Urothelium cell line (cell line): ENCODE results near the gene MAN2B2.

Source experiments
- DNase-seq: peaks from one replicate; pipeline ENCODE4 v3.0.0; 2011; ENCODE audit warnings: low spot score, mixed read lengths
- FAIRE-seq: peaks from 2 replicates; lab custom pipeline; 2011; peaks lifted over from hg19 to GRCh38; lab: Jason Lieb, UNC

Gene MAN2B2

GRCh38 chr4:6574747-6575502 is at the start of gene MAN2B2:
Gene MAN2B2 (plus strand): TSS chr4:6575189. CDS start chr4:6575211, 22 bp downstream.
- DNase-seq, result peak; percentile 95
- FAIRE-seq, result no peak

- DNase-seq (no peak), FAIRE-seq (no peak)
Observed at GRCh38 chr4:6525474-6525873, 49.5 kb upstream of the MAN2B2 start.

GRCh38 chr4:6526156-6526555 is 48.8 kb upstream of the MAN2B2 start:
- no peak for FAIRE-seq

DNA sequence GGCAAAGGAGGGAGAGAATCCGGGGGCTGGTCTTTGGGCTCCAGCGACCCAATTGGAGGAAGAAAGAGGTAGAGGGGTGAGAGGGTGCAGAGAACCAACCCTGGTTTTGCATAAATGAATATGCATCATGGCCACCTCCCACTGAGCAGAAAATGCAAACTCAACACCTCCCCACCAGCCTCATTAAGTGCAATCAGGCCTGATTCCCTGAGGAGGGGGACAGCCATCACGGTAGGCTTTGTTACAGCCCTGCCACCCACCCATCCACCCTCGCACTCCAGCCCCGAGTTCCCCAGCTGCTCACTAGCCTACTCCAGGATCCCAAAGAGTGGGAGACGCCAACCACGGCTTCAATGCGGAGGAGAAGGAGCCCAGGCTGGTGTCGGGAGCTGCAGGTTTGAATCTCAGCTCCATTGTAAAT is 48.3 kb upstream of the MAN2B2 start:
- DNase-seq (no peak), FAIRE-seq (no peak)

More at GRCh38 chr4:6526156-6526555, 48.8 kb upstream of the MAN2B2 start:
- no peak for DNase-seq

- DNase-seq (peak; percentile 18), FAIRE-seq (no peak)
Observed at GRCh38 chr4:6527259-6527658, 47.7 kb upstream of the MAN2B2 start.

DNA sequence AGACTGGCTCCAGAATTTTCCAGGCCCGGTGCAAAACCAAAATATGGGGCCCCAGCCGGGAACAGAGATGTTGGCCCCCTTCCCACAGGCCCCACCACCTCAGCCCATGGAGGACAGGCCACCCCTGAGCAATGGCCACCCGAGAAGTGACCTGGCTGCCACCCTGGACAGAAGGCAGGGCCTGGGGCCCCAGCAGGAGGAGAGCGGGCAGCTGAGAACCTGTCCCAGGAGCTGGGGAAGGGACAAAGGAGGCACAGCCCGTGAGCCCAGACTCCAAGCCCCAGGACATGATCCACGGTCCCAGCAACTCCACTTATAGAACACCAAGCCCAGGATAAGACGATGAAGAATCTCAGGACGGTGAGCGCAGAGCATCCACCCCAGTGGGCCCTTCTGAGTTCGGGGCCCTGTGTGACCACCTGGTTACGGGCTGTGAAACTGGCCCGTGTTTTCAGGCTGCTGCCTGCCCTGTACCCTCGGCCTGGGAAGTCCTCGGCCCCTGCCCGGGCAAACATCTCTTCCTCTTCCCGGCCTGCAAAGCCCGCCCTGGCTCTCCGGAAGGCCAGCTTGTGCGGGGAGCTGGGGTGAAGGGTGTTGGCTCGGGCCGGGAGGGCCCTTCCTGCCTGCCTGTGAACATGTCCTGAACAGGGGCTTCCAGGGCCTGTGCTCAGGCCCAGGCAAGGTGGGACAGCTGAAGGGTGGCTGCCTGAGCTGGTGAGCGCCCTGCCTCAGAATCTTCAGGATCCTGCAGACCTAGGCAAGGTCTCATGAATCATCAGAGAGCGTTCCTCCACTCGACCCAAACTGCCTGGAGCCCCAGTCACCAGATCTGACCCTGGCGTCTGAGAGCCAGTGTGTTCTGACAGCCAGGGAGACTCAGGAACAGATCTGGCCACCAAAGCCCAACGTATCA is 47.0 kb upstream of the MAN2B2 start:
- FAIRE-seq (no peak), DNase-seq (no peak)

GRCh38 chr4:6529021-6529420 is 46.0 kb upstream of the MAN2B2 start:
- FAIRE-seq (no peak), DNase-seq (no peak)

DNA sequence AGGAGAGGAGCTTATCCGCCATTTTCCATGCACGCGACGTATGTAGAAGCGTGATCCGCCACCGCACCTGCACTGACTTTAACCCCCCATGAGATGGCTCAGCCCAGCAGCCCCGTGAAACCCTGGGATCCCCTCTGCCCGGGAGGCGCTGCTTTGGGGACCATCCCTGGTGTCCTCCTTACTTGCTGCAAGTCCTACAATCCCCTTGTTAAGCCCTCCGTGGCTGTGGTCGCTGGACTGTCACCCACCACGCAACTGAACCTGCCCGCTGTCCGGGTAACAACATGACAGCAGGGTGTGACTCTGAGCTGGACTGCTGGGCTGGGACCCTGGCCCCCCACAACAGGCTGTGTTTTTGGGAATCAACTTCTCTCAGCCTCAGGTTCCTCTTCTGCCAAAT is 44.7 kb upstream of the MAN2B2 start:
- FAIRE-seq, result no peak
- no peak for DNase-seq

- no peak for FAIRE-seq
- DNase-seq, result no peak
Observed at GRCh38 chr4:6530964-6531363, 44.0 kb upstream of the MAN2B2 start.

DNA sequence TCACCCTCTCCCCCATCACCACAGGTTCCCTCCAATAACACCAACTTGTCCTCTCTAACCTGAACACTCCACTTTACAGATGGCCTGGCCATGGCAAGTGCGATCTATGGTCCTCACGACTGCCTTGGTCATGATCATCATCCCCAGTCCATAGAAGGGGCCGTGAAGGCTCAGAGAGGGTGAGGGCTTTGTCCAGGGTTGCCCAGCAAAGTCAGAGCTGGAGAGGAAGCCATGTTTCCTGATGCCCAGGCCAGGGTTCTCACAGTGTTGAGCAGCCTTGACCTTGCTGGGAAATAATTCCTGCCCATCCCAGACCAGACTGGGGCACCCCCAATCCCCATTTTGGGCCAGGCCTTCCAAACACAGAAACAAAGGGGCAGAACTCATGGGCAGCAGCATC is 42.9 kb upstream of the MAN2B2 start:
- FAIRE-seq (no peak), DNase-seq (no peak)

GRCh38 chr4:6532658-6533057 is 42.3 kb upstream of the MAN2B2 start:
- DNase-seq (no peak), FAIRE-seq (no peak)

DNA sequence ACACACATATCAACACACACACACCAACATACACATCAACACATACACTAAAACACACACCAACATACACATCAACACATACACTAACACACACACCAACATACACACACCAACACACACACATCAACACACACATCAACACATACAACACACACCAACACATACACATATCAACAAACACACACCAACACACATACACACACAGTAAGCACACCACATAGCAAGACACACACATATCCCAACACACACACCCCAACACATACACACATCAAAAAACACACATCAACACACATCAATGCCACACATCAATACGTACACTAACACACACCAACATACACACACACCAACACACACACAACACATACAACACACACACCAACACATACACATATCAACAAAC is 40.9 kb upstream of the MAN2B2 start:
- DNase-seq (no peak), FAIRE-seq (peak; percentile 99)

GRCh38 chr4:6534618-6535328 is 40.2 kb upstream of the MAN2B2 start:
- DNase-seq (no peak), FAIRE-seq (no peak)

- no peak for FAIRE-seq
- no peak for DNase-seq
Observed at GRCh38 chr4:6535329-6535692, 39.7 kb upstream of the MAN2B2 start.

- FAIRE-seq (no peak), DNase-seq (no peak)
Observed at GRCh38 chr4:6535706-6536105, 39.3 kb upstream of the MAN2B2 start.

- DNase-seq (no peak), FAIRE-seq (no peak)
Observed at GRCh38 chr4:6538111-6538510, 36.9 kb upstream of the MAN2B2 start.

DNA sequence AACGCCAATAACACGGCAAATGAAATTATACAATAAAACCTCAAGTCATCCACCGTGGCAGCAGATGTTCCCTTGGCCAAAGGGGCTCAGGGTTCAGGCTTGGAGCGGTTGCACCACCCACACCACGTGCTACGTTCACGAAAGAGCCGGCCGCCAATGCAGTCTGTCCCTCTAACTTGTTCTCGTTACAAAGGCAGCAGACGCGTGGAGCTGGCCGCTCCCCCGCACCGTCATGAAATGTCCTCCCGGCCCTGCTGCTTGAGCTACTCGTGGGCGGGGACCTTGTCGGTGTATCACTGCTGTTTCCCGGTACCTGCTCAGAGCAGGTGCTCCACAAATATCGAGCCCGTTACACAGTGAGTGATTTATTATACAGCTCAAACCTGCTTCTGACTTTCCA is 36.4 kb upstream of the MAN2B2 start:
- DNase-seq (no peak), FAIRE-seq (no peak)

DNA sequence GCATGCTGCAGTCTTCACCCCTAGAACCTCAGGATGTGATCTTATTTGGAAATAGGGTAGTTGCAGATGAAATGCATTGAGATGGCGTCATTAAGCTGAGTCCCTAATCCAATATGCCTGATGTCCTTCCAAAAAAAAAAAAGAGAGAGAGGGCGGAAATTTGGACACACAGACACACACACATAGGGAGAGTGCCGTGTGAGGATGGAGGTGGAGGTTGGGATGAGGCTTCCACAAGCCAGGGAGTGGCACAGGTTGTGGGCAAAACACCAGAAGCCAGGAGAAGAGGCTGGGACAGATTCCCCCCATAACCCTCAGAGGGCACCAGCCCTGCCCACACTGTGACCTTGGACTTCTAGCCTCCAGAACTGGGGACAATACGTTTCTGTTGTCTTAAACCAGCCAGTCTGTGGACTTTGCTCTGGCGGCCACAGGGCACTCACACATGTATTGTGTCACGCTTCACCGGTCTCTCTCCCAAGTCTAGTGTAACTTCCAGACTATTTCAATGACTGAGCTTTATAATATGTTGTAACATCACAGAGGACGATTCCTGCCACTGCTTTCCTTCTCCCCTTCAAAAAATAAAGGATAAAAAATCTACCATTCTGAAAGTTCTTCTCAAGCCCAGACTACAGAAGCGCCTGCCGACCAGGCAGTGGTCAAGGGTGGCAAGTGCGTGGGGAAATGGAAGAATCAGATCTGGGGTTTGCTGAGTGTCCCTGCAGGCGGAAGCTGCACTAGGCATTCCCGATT is 35.8 kb upstream of the MAN2B2 start:
- no peak for FAIRE-seq
- DNase-seq, result no peak

DNA sequence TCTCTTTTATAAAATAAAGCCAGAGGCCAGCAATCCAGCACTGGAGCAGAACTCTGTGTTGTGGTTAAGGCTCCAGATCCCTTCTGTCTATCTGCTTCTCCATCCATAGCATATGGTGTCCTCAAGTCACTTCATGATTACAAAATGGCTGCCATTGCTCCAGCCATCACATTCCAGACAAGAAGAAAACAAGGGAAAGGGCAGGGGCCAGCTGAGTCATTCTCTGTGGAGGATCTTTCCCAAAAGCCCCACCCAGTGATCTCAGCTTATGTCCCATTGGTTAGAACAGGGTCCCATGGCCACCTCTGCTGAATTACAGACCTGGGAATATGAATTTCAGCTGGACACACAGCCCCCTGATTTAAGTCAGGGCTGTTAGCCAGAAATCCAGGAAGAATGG is 34.1 kb upstream of the MAN2B2 start:
- DNase-seq, result no peak
- FAIRE-seq, result no peak

DNA sequence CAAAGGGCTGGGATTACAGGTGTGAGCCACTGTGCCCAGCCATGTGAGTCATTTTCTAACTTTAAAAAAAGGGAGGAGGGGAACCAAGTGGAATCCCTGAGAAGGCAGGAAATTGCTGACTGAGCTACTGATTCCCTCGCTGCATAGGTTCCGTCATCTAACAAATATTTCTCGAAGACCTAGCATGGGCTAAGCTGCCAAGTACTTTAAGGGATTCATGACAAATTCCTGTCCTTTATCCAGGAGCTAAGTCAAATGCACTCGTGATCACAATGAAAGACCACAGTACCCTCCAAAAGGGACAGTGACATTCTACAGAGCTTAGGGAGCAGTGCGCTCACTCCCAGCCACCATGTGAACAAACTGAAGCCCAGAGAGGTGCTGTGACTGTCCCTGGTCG is 33.2 kb upstream of the MAN2B2 start:
- FAIRE-seq, result no peak
- DNase-seq, result peak; percentile 83

DNA sequence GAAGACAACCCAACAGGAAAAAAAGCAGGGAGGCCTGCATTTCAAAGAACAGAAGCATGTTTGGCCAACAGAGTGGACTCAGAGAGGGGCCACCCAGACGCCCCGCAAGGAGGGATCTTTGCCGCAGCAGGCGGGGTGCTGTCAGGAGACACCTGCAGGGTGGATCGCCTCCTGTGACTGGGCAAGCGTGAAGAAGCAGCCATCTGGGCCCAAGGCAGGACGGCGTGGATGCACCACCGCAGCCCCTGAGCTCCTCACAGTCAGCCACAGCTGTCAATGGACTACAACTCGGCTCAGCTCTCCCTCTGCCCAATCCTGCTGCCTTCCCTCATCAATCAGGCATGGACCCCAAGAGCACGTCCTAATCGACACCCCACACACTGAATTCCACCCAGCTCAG is 32.0 kb upstream of the MAN2B2 start:
- no peak for FAIRE-seq

More for the DNA sequence above, 32.0 kb upstream of the MAN2B2 start:
- no peak for DNase-seq
